VCaP (cell line): Measurements from ENCODE around the gene JAKMIP1.

Source experiments
- H3K27ac ChIP-seq: fragments of 450-650 bp; 2 replicates; pipeline ENCODE4 v1.5.1; 2017
- CTCF ChIP-seq: fragments of 450-650 bp; conservative IDR thresholded peaks from 2 replicates; pipeline ENCODE4 v1.5.1; 2017; ENCODE audit warnings: mild to moderate bottlenecking, moderate library complexity

JAKMIP1 gene

DNA sequence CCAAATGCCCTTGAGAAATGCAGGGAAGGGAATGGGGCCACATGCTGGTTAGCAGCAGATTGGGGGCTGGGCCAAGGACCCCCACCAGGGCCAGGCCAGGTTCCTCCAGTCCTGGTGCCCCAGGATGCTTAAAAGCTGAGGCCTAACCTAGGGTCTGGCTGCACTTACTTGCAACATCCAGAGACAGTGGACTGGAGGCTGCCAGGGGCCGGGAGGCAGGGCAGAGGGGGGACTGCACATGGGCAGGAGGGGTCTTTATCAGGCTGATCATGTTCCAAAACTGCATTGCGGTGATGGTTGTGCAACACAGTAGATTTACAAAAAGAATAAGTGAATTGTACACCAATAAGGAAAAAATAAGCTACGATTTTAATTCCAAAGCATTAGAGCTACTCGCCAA, 145.3 kb downstream of the JAKMIP1 start:
- H3K27ac ChIP-seq, result no peak overlapping the region
- no peak for TF ChIP-seq CTCF

- TF ChIP-seq CTCF, result no peak
- H3K27ac ChIP-seq, result no peak overlapping the region
These were observed 146.0 kb downstream of the JAKMIP1 start for GRCh38 chr4:6054162-6054922.

DNA sequence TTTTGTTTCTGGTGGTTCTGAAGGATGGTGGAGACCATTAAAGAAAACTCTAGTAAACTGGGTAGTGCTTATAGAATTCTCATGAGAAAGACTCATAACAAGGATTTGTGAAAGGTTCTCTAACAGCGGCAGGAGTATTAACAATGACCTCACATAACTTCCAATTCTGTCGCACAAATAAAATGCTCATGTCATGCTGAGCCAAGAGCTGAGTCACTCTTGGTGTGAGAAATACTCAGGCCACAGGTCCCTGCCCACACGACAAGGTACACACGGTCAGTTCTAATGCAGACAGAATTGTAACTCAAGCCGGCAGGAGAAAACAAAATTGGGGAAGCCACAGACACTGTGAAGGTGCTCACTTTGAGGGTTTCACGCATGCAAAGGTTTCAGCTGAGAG, 147.7 kb downstream of the JAKMIP1 start:
- no peak for TF ChIP-seq CTCF
- no peak overlapping the region for H3K27ac ChIP-seq

DNA sequence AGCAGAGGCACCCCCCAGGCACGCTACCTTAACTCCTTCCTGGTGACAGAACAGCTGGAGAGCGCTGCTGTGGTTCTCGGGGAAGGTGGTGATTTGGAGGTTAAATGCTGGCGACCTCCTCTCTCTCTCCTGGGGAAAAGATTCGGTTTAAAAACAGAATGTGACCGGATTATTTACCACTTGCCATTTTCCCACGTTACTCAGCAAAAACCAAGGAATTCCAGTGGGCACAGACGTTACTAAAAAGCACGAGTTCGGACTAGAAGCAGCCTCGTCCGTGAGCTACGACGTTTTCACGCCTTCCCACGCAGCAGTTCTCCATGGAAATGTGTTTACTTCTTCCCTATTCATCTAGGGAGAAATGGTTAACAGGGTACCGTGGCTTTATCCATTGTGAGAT, 149.8 kb downstream of the JAKMIP1 start:
- no peak overlapping the region for H3K27ac ChIP-seq
- TF ChIP-seq CTCF, result no peak

- no peak for TF ChIP-seq CTCF
- no peak overlapping the region for H3K27ac ChIP-seq
These were observed 150.4 kb downstream of the JAKMIP1 start for GRCh38 chr4:6049985-6050384.

- TF ChIP-seq CTCF, result no peak
- H3K27ac ChIP-seq, result no peak overlapping the region
These were observed 151.1 kb downstream of the JAKMIP1 start for GRCh38 chr4:6049278-6049677.

- H3K27ac ChIP-seq, result no peak overlapping the region
- TF ChIP-seq CTCF, result no peak
These were observed 151.8 kb downstream of the JAKMIP1 start for GRCh38 chr4:6048537-6048936.
